NCI-H187 (cell line): ENCODE results near the gene TBC1D10A.

ENCODE experiments used
- DNase-seq, 2 experiments: peaks; one replicate each; lab custom pipeline; 2025; lab: John Stamatoyannopoulos, UW

The TBC1D10A gene

DNA sequence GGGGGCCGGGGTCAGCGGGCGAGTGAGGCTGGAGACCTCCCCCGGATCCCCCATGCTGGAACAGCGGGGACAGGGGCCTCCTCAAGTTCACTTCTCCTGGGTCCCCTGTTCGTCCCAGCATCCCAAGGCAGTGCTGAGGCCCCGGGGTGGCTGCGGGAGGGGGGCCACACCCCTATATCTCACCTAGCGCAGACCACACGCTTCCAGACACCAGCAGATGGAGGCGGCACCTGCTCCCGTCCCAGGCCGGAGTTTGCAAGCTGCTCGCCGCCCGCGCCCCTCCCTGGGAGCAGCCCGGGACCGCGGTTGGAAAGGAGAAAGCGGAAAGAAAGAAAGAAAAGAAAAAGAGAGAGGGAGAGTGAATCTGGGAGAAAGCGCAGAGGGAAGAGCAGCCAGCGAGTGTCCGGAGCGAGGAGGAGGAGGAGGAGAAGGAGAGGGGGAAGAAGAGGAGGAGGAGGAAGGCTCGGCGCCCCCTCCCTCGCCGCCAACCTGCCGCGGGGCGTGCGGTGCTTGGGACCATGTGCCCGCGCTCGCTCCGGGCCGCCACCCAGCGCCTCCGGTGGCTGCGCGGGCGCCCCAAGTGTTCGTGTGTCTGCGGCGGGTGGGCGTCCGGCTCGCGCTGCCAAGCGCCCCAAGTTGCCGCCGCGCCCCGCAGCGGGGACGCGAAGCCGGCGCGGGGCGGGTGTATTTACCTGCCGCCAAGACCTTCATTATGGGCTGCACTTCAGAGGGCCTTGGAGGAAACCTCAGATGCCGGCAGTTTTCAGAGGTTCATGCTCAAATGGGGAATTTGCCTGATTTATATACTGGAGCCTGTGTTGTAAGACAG is 80.5 kb downstream of the TBC1D10A start, which contains the start of gene LIF:
Gene LIF (minus strand): TSS at position 775 of the 829 bp plus-strand sequence. CDS start 64 bp downstream, at position 711.
- no peak for DNase-seq

DNA sequence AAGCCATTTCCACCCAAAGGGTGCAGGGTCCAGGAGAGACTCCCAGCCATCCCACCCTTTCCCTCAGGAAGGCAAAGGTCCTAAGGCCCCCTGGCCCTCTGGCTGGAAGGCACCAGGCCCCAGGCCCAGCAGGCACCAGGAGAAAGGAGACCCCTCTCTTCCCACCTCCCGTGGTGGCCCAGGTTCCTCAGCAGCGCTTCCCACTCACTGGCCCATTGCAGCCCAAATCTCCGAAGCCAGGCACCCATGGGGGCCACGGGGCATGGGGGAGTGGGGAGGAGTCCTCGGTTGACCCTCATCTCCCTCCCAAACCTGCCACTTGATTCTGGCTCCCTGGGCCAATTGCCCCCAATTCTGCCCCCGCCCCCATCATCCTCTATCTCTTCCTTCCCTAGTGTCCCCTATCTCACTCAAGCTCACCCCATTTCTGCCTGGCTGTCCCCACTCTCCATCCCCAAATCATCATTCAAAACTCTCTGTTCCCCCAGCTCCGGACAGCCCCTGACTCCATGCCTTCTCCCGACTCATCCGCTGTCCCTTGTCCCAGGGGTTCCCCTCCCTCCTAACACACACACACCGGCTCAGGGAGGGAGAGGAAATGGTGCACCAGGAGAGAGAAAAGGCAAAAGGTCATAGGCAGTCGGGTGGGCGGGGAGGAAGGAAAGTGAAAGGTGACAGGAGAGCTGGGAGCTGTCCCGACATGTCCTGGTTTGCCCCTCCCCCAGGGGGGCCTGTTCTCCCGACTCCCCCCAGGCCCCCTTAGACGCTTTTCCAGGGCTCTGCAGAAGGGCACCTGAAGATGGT is 81.4 kb downstream of the TBC1D10A start:
- no peak for DNase-seq

DNA sequence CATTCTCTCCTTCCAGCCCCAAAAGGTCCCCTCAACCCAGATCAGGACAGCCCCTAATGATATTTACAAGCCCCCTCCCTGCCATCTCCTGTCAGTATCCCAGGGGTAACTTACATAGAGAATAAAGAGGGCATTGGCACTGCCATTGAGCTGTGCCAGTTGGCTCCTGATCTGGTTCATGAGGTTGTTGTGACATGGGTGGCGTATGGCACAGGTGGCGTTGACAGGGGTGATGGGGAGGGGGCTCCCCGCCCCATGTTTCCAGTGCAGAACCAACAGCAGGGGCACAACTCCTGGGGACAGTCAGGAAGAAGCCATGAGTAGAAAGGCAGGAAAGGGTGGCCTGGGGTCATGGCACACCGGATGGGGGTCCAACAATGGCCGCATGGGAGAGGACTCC is 82.1 kb downstream of the TBC1D10A start:
- no peak for DNase-seq

DNA sequence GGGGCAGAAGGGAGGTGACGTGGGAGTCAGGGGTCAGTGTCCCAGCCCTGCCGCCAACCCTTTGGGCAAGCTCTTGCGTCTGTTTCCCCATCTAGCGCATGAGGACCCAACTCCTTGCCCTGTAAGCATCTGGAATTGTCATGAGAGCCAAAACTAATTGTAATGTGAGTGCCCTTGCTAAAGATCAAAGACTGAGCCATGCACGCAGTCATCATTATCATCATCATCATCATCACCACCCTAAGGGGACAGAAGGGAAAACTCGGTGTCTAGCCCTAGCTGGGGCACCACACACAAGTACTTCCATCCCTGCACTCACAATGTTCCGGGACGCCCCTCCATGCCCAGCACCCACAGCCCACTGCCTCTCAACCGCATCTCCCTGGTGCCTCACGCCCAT is 82.7 kb downstream of the TBC1D10A start:
- no peak for DNase-seq

DNA sequence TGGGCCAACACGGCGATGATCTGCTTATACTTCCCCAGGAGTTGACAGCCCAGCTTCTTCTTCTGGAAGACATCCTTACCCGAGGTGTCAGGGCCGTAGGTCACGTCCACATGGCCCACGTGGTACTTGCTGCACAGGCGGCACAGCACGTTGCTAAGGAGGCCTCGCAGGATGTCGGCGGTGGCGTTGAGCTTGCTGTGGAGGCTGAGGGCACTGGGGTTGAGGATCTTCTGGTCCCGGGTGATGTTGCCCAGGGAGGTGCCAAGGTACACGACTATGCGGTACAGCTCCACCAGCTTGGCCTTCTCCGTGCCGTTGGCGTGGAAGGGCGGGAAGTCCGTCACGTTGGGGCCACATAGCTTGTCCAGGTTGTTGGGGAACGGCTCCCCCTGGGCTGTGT is 83.1 kb downstream of the TBC1D10A start:
- DNase-seq, result no peak
